Activated T-helper 2 cell treated with anti-CD3 and anti-CD28 coated beads, Interferon-gamma antibody, Interleukin-2, Interleukin-4, amounts not matched to agents 10 μg/mL and 5 μg/mL and 100 μg/mL, durations not matched to agents 14 hours and 24 hours and 36 hours (primary cell): ENCODE data around the gene SLC51A. TPM values are rescaled to one million over a fixed set of nuclear protein-coding genes. Genes with fewer than 3 reads are reported as not detected.

Source experiments
- DNase-seq: peaks from one replicate; pipeline ENCODE4 v3.0.0; 2021; ENCODE audit warnings: low spot score
- H3K27ac Mint-ChIP-seq: one replicate; pipeline ENCODE4 v1.8.0; 2021; ENCODE audit warnings: mixed read lengths
- H3K27me3 Mint-ChIP-seq: one replicate; pipeline ENCODE4 v1.8.0; 2021; ENCODE audit warnings: low read depth, mixed read lengths
- H3K36me3 Mint-ChIP-seq: one replicate; pipeline ENCODE4 v1.8.0; 2021; ENCODE audit warnings: low read depth, mixed read lengths
- H3K4me1 Mint-ChIP-seq: one replicate; pipeline ENCODE4 v1.8.0; 2021; ENCODE audit warnings: low read depth, mixed read lengths
- H3K4me3 Mint-ChIP-seq: one replicate; pipeline ENCODE4 v1.8.0; 2021; ENCODE audit warnings: low read depth, mild to moderate bottlenecking, moderate library complexity, mixed read lengths
- H3K9me3 Mint-ChIP-seq: one replicate; pipeline ENCODE4 v1.8.0; 2021; ENCODE audit warnings: mixed read lengths
- intact Hi-C: fragments of 100-400 bp; cut with micrococcal nuclease; formaldehyde crosslinking; loops from one replicate; pipeline ENCODE4 v1.15.1; 2023
- total RNA-seq: library from RNA; stranded (reverse); gene quantifications from 2 replicates; pipeline ENCODE4 v1.2.3, GENCODE V29; 2022

SLC51A gene
- total RNA-seq, 1 donor from 2014 or later, result not detected

- no peak for DNase-seq
- no peaks in the 10 kb centered on the region for H3K27me3 Mint-ChIP-seq
- H3K9me3 Mint-ChIP-seq, result no peaks in the 10 kb centered on the region
- H3K27ac Mint-ChIP-seq, result peak overlapping the region; percentile 82
- H3K4me1 Mint-ChIP-seq, result peaks cover 47% of the 10 kb centered on the region
- H3K36me3 Mint-ChIP-seq, result peaks cover 48% of the 10 kb centered on the region
- H3K4me3 Mint-ChIP-seq, result no peak overlapping the region
- intact Hi-C loops, result loop anchor here (1.0 to 2.0 kb wide), 5 partner anchors 9 to 230 kb away; partner anchors contain the start of genes DYNLT2B, PCYT1A, RNF168 and UBXN7
These were observed 57.3 kb downstream of the SLC51A start for GRCh38 chr3:196273655-196274054.

DNA sequence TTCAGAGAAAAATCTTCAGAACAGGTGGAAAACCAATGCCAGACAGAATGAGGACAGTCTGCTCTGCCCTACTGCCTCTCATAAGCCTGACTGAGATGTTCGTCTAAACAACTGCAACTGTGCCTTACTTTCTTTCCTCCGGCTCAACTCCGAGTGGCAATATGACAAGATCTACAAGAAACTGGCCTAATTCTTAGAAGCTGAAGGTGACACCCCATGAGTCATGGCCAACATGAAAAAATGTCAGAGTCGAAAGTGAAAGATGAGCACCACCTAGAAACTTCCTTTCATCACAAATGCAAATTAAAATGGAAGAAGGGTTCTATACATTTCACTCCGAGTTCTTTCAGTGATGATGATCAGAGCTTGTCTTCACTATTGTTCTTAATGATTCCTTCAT is 58.3 kb downstream of the SLC51A start:
- H3K9me3 Mint-ChIP-seq, result no peaks in the 10 kb centered on the region
- peaks cover 47% of the 10 kb centered on the region for H3K4me1 Mint-ChIP-seq
- intact Hi-C loops, result loop anchor here (1.0 to 2.0 kb wide), 5 partner anchors 8 to 229 kb away; partner anchors contain the start of genes DYNLT2B, PCYT1A, RNF168 and UBXN7
- H3K36me3 Mint-ChIP-seq, result peaks cover 47% of the 10 kb centered on the region
- peak; percentile 74 for DNase-seq
- H3K27ac Mint-ChIP-seq, result peak overlapping the region; percentile 90
- H3K27me3 Mint-ChIP-seq, result no peaks in the 10 kb centered on the region
- peak overlapping the region; percentile 62 for H3K4me3 Mint-ChIP-seq

- no peaks in the 10 kb centered on the region for H3K9me3 Mint-ChIP-seq
- H3K4me3 Mint-ChIP-seq, result peak overlapping the region; percentile 62
- peak overlapping the region; percentile 90 for H3K27ac Mint-ChIP-seq
- DNase-seq, result no peak
- H3K27me3 Mint-ChIP-seq, result no peaks in the 10 kb centered on the region
- intact Hi-C loops, result loop anchor here (2.0 kb wide), 1 partner anchor 44 kb away; the partner anchor contains the start of gene DYNLT2B
- peaks cover 48% of the 10 kb centered on the region for H3K4me1 Mint-ChIP-seq
- H3K36me3 Mint-ChIP-seq, result peaks cover 43% of the 10 kb centered on the region
These were observed 58.8 kb downstream of the SLC51A start for GRCh38 chr3:196275126-196275525.

GRCh38 chr3:196280689-196281440 is 64.5 kb downstream of the SLC51A start:
- intact Hi-C loops, result no loop called here
- Mint-ChIP-seq H3K4me3 (no peak overlapping the region), H3K27ac (peak overlapping the region; percentile 1), H3K36me3 (peaks cover 20% of the 10 kb centered on the region), H3K4me1 (peaks cover 58% of the 10 kb centered on the region), H3K27me3 (no peaks in the 10 kb centered on the region), H3K9me3 (no peaks in the 10 kb centered on the region)
- no peak for DNase-seq

DNA sequence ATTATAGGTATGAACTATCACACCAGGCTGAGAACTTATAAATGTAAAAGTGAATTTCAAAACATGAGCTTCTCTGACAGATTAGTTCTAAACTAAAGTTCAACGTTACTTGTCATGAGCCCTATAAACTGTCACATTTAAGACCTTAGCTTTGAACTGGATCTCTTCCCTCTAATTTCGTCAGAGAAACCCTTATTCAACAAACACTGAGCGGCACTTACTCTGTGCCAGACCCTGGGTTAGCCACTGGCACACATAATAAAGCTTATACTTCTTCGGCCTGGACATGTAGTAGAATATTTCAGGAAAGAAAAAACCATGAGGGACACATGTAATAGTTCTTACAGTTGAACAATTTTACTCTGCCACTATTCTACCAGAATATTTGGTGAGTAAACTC is 65.6 kb downstream of the SLC51A start:
- H3K27me3 Mint-ChIP-seq, result no peaks in the 10 kb centered on the region
- peaks cover 66% of the 10 kb centered on the region for H3K4me1 Mint-ChIP-seq
- H3K9me3 Mint-ChIP-seq, result no peaks in the 10 kb centered on the region
- intact Hi-C loops, result loop anchor here (1.0 kb wide), 1 partner anchor 8 kb away; no protein-coding TSS in a partner anchor
- peaks cover 21% of the 10 kb centered on the region for H3K36me3 Mint-ChIP-seq
- DNase-seq, result no peak
- H3K27ac Mint-ChIP-seq, result peak overlapping the region; percentile 36
- no peak overlapping the region for H3K4me3 Mint-ChIP-seq

Other genes starting within 250 kb of the SLC51A start
- 644 and 680 TPM in 2 replicates for gene TFRC, start 134.4 kb upstream of the SLC51A start, total RNA-seq
- not detected in 2 replicates for gene ZDHHC19, start 5.1 kb upstream of the SLC51A start, total RNA-seq
- gene PCYT1A, start 71.2 kb downstream of the SLC51A start, total RNA-seq, result 49.2 and 53.7 TPM in 2 replicates
- 10.9 and 12.3 TPM in 2 replicates for gene DYNLT2B, start 101.7 kb downstream of the SLC51A start, total RNA-seq
- not detected in 2 replicates for gene TM4SF19, start 121.9 kb downstream of the SLC51A start, total RNA-seq
- gene UBXN7, start 215.9 kb downstream of the SLC51A start, total RNA-seq, result 64.4 and 67.8 TPM in 2 replicates